Measurements from ENCODE around the gene RNF114.

RNF114 gene

DNA sequence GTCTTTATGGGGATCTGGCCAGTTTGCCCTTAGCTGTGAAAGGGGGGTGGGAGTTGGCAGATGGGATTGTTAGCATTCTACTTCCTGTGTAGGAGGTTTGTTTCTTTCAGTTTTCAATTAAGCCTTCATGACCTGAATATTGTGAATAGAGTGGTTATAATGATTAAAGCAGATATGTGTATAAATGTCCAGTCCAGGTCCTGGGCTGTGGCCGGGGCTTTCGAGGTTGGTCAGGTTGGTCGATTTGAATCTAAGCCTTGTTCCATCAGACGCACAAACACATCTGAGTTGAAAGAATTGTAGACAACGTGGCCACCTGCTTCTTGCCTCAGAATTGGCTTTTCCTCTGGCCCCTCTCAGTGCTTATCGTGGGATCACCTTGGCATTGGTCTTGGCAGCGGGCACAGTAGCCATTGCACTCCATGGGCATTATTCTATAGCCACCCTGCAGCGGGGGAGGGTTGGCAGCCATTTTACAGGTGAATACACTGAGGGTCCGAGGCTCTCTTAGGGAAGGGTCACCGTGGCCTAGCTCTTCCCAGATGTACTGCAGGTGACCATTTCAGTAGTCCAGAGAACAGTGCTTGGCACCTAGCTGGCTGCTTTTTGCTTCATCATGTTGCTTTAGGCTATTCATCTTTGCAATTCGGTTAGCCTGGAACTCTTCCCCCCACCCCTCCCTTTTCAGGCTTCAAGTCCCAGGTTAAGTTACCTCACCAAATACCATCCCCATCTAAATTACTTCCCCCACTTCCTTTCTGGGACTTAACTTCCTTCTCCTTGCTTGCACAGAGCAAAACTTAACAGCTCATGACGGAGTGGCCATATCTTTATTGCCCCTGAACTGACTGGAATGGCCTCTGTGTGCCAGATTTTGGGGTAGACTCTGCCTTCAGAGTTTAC, 1.1 kb downstream of the RNF114 start:
- no peak for FAIRE-seq
- TF ChIP-seq, protein P1, sequence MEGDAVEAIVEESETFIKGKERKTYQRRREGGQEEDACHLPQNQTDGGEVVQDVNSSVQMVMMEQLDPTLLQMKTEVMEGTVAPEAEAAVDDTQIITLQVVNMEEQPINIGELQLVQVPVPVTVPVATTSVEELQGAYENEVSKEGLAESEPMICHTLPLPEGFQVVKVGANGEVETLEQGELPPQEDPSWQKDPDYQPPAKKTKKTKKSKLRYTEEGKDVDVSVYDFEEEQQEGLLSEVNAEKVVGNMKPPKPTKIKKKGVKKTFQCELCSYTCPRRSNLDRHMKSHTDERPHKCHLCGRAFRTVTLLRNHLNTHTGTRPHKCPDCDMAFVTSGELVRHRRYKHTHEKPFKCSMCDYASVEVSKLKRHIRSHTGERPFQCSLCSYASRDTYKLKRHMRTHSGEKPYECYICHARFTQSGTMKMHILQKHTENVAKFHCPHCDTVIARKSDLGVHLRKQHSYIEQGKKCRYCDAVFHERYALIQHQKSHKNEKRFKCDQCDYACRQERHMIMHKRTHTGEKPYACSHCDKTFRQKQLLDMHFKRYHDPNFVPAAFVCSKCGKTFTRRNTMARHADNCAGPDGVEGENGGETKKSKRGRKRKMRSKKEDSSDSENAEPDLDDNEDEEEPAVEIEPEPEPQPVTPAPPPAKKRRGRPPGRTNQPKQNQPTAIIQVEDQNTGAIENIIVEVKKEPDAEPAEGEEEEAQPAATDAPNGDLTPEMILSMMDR (IDR thresholded peaks at IDR 0.05; ENCODE audit: insufficient read depth, missing control alignments) = no peak
- no peak for DNase-seq (ENCODE audit: insufficient read length, low spot score)

DNA sequence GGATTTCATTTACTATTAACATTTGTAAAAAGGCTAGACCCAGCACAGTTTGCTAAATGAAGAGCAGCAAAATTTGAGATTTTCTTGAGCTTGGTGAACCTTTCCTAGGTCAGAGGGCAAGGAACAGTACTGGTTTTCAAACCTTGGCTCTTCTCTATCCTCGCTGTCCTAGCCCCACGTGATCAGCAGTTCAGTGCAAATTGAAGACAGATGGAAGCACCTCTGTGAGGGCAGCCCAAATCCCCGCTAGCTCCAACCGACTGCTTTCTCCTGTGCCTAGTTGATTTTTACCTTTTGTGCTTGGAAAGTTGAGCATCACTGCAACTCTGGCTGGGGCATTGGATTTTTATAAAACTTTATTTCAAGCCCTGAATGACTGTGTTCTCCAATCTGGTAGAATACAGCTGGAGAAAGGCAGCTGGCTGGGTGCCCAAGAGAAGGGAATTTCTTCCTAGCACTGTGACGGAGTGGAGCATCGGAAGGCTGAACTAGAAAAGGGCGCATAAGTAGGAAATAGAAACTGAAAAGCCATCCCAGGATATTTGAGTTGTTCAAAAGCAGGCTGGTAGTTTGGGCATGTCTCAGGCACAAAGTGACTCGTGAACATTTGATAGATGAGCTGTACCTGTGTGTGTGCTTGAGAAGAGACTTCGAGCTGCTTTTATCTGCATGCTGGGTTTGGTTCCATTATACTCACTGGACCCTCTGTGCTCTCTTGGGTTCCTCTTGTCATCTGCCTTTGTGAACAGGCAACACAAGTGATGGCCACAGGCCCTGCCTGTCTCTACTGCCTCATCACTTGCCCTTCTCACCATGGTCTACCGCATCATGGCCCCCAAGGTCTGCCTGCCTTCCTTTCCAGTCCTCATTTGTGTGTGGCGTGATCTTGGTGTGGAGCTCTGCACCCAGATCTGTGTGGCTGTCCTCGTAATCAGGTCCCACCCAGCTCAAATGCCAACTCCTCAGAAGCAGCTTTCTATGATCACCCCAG, 2.3 kb downstream of the RNF114 start:
- TF ChIP-seq, protein P1 (IDR thresholded peaks at IDR 0.05; ENCODE audit: insufficient read depth, missing control alignments) = no peak
- DNase-seq (ENCODE audit: insufficient read length, low spot score) = no peak
- FAIRE-seq = no peak

DNA sequence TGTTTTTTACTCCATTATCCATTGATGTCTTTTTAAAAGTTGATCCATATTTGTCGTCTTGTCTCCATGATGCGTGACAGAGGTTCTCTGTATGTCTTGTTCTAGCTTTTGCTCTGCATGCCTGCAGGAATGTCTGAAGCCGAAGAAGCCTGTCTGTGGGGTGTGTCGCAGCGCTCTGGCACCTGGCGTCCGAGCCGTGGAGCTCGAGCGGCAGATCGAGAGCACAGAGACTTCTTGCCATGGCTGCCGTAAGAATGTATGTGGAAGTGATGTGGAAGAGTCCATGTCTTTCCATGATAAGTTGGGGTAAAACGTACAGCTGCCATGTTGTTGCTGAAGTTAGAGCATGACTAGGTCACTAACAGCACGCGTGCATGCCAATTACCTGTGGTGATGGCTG, 5.3 kb downstream of the RNF114 start:
- TF ChIP-seq, protein P1 (IDR thresholded peaks at IDR 0.05; ENCODE audit: insufficient read depth, missing control alignments) = no peak
- no peak for DNase-seq (ENCODE audit: insufficient read length, low spot score)
- FAIRE-seq = no peak

DNA sequence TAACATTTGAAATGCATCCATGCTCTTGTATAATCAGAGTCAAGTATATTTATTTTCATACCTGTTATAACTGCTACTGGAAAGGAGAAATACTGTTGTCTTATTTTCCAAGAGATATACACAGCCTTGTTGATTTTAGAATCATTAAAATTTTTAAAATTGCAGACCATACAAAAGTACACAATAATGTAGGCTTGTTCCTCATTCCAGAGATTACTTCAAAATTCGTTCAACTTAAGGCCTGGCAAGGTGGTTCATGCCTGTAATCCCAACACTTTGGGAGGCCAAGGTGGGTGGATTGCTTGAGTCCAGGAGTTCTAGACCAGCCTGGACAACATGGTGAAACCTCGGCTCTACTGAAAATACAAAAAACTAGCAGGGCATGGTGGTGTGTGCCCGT, 6.1 kb downstream of the RNF114 start:
- TF ChIP-seq, protein P1 (IDR thresholded peaks at IDR 0.05; ENCODE audit: insufficient read depth, missing control alignments) = no peak
- no peak for DNase-seq (ENCODE audit: insufficient read length, low spot score)

DNA sequence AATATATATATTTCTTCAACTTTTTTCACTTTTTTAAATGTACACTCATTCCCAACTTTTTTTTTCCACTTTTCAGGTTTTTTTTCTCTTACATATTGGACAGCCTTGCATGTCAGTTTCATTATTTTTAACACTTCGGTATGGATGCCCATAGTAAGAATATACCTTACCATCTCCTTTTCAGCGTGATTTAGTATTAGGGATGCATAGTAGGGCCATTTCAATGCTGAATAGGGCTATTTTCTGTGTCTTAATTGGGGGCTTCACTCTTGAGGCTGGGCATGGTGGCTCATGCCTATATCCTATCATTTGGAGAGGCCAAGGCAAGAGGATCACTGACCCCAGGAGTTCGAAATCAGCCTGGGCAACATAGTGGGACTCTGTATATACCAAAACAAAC, 6.7 kb downstream of the RNF114 start:
- FAIRE-seq (no peak), DNase-seq (ENCODE audit: insufficient read length, low spot score) (no peak)
- TF ChIP-seq, protein P1 (IDR thresholded peaks at IDR 0.05; ENCODE audit: insufficient read depth, missing control alignments) = no peak

More for the DNA sequence above, 6.1 kb downstream of the RNF114 start:
- FAIRE-seq = no peak

DNA sequence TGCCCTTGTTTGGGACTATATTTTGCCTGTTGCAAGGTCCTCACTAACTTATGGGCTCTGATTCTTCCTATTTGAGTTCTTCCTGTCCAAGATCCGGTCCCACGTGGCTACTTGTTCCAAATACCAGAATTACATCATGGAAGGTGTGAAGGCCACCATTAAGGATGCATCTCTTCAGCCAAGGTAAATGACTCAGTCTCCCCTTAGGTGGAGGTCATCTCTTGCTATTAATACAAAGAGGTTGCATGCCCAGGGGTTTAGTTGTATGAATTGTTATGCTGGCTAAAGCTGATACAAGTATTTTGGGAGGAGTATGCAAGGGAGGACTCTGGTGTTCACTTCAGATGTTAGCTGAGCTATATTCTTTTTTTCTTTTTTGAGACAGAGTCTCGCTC, 9.1 kb downstream of the RNF114 start:
- no peak for DNase-seq (ENCODE audit: insufficient read length, low spot score)
- TF ChIP-seq, protein P1 (IDR thresholded peaks at IDR 0.05; ENCODE audit: insufficient read depth, missing control alignments) = no peak
- FAIRE-seq = no peak
